ENCODE data around the gene CFAP61.
"Not testable (repeated sequence)": the region's sequence is repeated elsewhere in the genome, so short reads cannot be mapped to it uniquely, and the experiment has no call there.

Gene CFAP61

GRCh38 chr20:20094410-20094809, 42.1 kb downstream of the CFAP61 start:
- H3K79me2 ChIP-seq (ENCODE audit: control insufficient read depth, insufficient read depth, low read length, unreplicated experiment), result no peaks in the 10 kb centered on the region
- H2AFZ ChIP-seq (ENCODE audit: low read length, unreplicated experiment), result no peak overlapping the region
- no peak overlapping the region for H3K4me3 ChIP-seq (ENCODE audit: low read depth, low read length)
- peaks cover 51% of the 10 kb centered on the region for H3K27me3 ChIP-seq (ENCODE audit: insufficient read depth, low read length)
- no peak overlapping the region for H3K27ac ChIP-seq (ENCODE audit: low read depth, low read length)
- H3K4me1 ChIP-seq (ENCODE audit: control insufficient read depth, insufficient read depth, low read length, unreplicated experiment), result no peaks in the 10 kb centered on the region
- H3K36me3 ChIP-seq (ENCODE audit: insufficient read depth, low read length), result no peaks in the 10 kb centered on the region

- Histone ChIP-seq H3K4me1 (ENCODE audit: control insufficient read depth, insufficient read depth, low read length, unreplicated experiment) (no peaks in the 10 kb centered on the region), H2AFZ (ENCODE audit: low read length, unreplicated experiment) (no peak overlapping the region), H3K27me3 (ENCODE audit: insufficient read depth, low read length) (peaks cover 52% of the 10 kb centered on the region), H3K27ac (ENCODE audit: low read depth, low read length) (no peak overlapping the region), H3K79me2 (ENCODE audit: control insufficient read depth, insufficient read depth, low read length, unreplicated experiment) (no peaks in the 10 kb centered on the region), H3K36me3 (ENCODE audit: insufficient read depth, low read length) (no peaks in the 10 kb centered on the region), H3K4me3 (ENCODE audit: low read depth, low read length) (no peak overlapping the region)
These were observed 43.0 kb downstream of the CFAP61 start for GRCh38 chr20:20095114-20095872.

GRCh38 chr20:20096421-20096820, 44.1 kb downstream of the CFAP61 start:
- Histone ChIP-seq H3K79me2 (ENCODE audit: control insufficient read depth, insufficient read depth, low read length, unreplicated experiment) (no peaks in the 10 kb centered on the region), H3K27me3 (ENCODE audit: insufficient read depth, low read length) (peaks cover 56% of the 10 kb centered on the region), H3K4me3 (ENCODE audit: low read depth, low read length) (no peak overlapping the region), H2AFZ (ENCODE audit: low read length, unreplicated experiment) (no peak overlapping the region), H3K36me3 (ENCODE audit: insufficient read depth, low read length) (no peaks in the 10 kb centered on the region), H3K4me1 (ENCODE audit: control insufficient read depth, insufficient read depth, low read length, unreplicated experiment) (no peaks in the 10 kb centered on the region), H3K27ac (ENCODE audit: low read depth, low read length) (no peak overlapping the region)

GRCh38 chr20:20100881-20101280, 48.5 kb downstream of the CFAP61 start:
- peaks cover 41% of the 10 kb centered on the region for H3K27me3 ChIP-seq (ENCODE audit: insufficient read depth, low read length)
- no peak overlapping the region for H2AFZ ChIP-seq (ENCODE audit: low read length, unreplicated experiment)
- H3K79me2 ChIP-seq (ENCODE audit: control insufficient read depth, insufficient read depth, low read length, unreplicated experiment), result no peaks in the 10 kb centered on the region
- no peaks in the 10 kb centered on the region for H3K4me1 ChIP-seq (ENCODE audit: control insufficient read depth, insufficient read depth, low read length, unreplicated experiment)
- H3K4me3 ChIP-seq (ENCODE audit: low read depth, low read length), result no peak overlapping the region
- H3K27ac ChIP-seq (ENCODE audit: low read depth, low read length), result no peak overlapping the region
- H3K36me3 ChIP-seq (ENCODE audit: insufficient read depth, low read length), result no peaks in the 10 kb centered on the region

GRCh38 chr20:20102163-20102562, 49.8 kb downstream of the CFAP61 start:
- H3K4me3 ChIP-seq (ENCODE audit: low read depth, low read length), result no peak overlapping the region

GRCh38 chr20:20102716-20103258, 50.5 kb downstream of the CFAP61 start:
- no peaks in the 10 kb centered on the region for H3K79me2 ChIP-seq (ENCODE audit: control insufficient read depth, insufficient read depth, low read length, unreplicated experiment)
- no peak overlapping the region for H2AFZ ChIP-seq (ENCODE audit: low read length, unreplicated experiment)
- H3K36me3 ChIP-seq (ENCODE audit: insufficient read depth, low read length), result no peaks in the 10 kb centered on the region
- H3K4me3 ChIP-seq (ENCODE audit: low read depth, low read length), result no peak overlapping the region
- H3K4me1 ChIP-seq (ENCODE audit: control insufficient read depth, insufficient read depth, low read length, unreplicated experiment), result no peaks in the 10 kb centered on the region
- H3K27me3 ChIP-seq (ENCODE audit: insufficient read depth, low read length), result peaks cover 38% of the 10 kb centered on the region
- H3K27ac ChIP-seq (ENCODE audit: low read depth, low read length), result no peak overlapping the region

More at GRCh38 chr20:20102163-20102562, 49.8 kb downstream of the CFAP61 start:
- Histone ChIP-seq H2AFZ (ENCODE audit: low read length, unreplicated experiment) (no peak overlapping the region), H3K79me2 (ENCODE audit: control insufficient read depth, insufficient read depth, low read length, unreplicated experiment) (no peaks in the 10 kb centered on the region), H3K27ac (ENCODE audit: low read depth, low read length) (no peak overlapping the region), H3K36me3 (ENCODE audit: insufficient read depth, low read length) (no peaks in the 10 kb centered on the region), H3K4me1 (ENCODE audit: control insufficient read depth, insufficient read depth, low read length, unreplicated experiment) (no peaks in the 10 kb centered on the region), H3K27me3 (ENCODE audit: insufficient read depth, low read length) (peaks cover 41% of the 10 kb centered on the region)

GRCh38 chr20:20103486-20103885, 51.2 kb downstream of the CFAP61 start:
- Histone ChIP-seq H3K4me3 (ENCODE audit: low read depth, low read length) (no peak overlapping the region), H3K36me3 (ENCODE audit: insufficient read depth, low read length) (no peaks in the 10 kb centered on the region), H3K4me1 (ENCODE audit: control insufficient read depth, insufficient read depth, low read length, unreplicated experiment) (no peaks in the 10 kb centered on the region), H2AFZ (ENCODE audit: low read length, unreplicated experiment) (no peak overlapping the region), H3K79me2 (ENCODE audit: control insufficient read depth, insufficient read depth, low read length, unreplicated experiment) (no peaks in the 10 kb centered on the region), H3K27ac (ENCODE audit: low read depth, low read length) (no peak overlapping the region), H3K27me3 (ENCODE audit: insufficient read depth, low read length) (peaks cover 42% of the 10 kb centered on the region)

GRCh38 chr20:20123187-20123586, 70.9 kb downstream of the CFAP61 start:
- H3K36me3 ChIP-seq (ENCODE audit: insufficient read depth, low read length); H3K27me3 ChIP-seq (ENCODE audit: insufficient read depth, low read length); H3K4me1 ChIP-seq (ENCODE audit: control insufficient read depth, insufficient read depth, low read length, unreplicated experiment); H3K79me2 ChIP-seq (ENCODE audit: control insufficient read depth, insufficient read depth, low read length, unreplicated experiment); H2AFZ ChIP-seq (ENCODE audit: low read length, unreplicated experiment); H3K27ac ChIP-seq (ENCODE audit: low read depth, low read length); H3K4me3 ChIP-seq (ENCODE audit: low read depth, low read length): not testable (repeated sequence)

- H2AFZ ChIP-seq (ENCODE audit: low read length, unreplicated experiment), result no peak overlapping the region
- no peaks in the 10 kb centered on the region for H3K4me1 ChIP-seq (ENCODE audit: control insufficient read depth, insufficient read depth, low read length, unreplicated experiment)
- H3K79me2 ChIP-seq (ENCODE audit: control insufficient read depth, insufficient read depth, low read length, unreplicated experiment), result no peaks in the 10 kb centered on the region
These were observed 78.1 kb downstream of the CFAP61 start for GRCh38 chr20:20130399-20130798.

GRCh38 chr20:20134941-20135575, 82.7 kb downstream of the CFAP61 start:
- Histone ChIP-seq H3K79me2 (ENCODE audit: control insufficient read depth, insufficient read depth, low read length, unreplicated experiment) (no peaks in the 10 kb centered on the region), H3K36me3 (ENCODE audit: insufficient read depth, low read length) (no peaks in the 10 kb centered on the region), H3K27ac (ENCODE audit: low read depth, low read length) (no peak overlapping the region), H3K27me3 (ENCODE audit: insufficient read depth, low read length) (no peaks in the 10 kb centered on the region), H3K4me3 (ENCODE audit: low read depth, low read length) (no peak overlapping the region), H2AFZ (ENCODE audit: low read length, unreplicated experiment) (no peak overlapping the region), H3K4me1 (ENCODE audit: control insufficient read depth, insufficient read depth, low read length, unreplicated experiment) (no peaks in the 10 kb centered on the region)

More at GRCh38 chr20:20130399-20130798, 78.1 kb downstream of the CFAP61 start:
- H3K4me3 ChIP-seq (ENCODE audit: low read depth, low read length), result no peak overlapping the region
- no peak overlapping the region for H3K27ac ChIP-seq (ENCODE audit: low read depth, low read length)
- H3K27me3 ChIP-seq (ENCODE audit: insufficient read depth, low read length), result 0 out of 2 replicates have a peak, but pooled peaks cover under 1% of the 10 kb centered on the region
- H3K36me3 ChIP-seq (ENCODE audit: insufficient read depth, low read length), result no peaks in the 10 kb centered on the region

GRCh38 chr20:20136313-20136712, 84.0 kb downstream of the CFAP61 start:
- Histone ChIP-seq H3K4me3 (ENCODE audit: low read depth, low read length) (no peak overlapping the region), H3K27me3 (ENCODE audit: insufficient read depth, low read length) (no peaks in the 10 kb centered on the region), H3K36me3 (ENCODE audit: insufficient read depth, low read length) (no peaks in the 10 kb centered on the region), H3K4me1 (ENCODE audit: control insufficient read depth, insufficient read depth, low read length, unreplicated experiment) (no peaks in the 10 kb centered on the region), H2AFZ (ENCODE audit: low read length, unreplicated experiment) (no peak overlapping the region), H3K79me2 (ENCODE audit: control insufficient read depth, insufficient read depth, low read length, unreplicated experiment) (no peaks in the 10 kb centered on the region), H3K27ac (ENCODE audit: low read depth, low read length) (no peak overlapping the region)

Measured in ACC112 (cell line).